NOMO-1 treated with dmso at 0.1 percent for 144 hours (cell line): ENCODE data around the gene RUNX1.
A peak's percentile ranks its signal among the peaks of the same experiment; 100 is the strongest.

Source experiments
- DNase-seq: peaks from one replicate; lab custom pipeline; 2025; ENCODE audit not compliant: unreplicated experiment; lab: John Stamatoyannopoulos, UW

Gene RUNX1

GRCh38 chr21:34885626-34886239 lies 163.4 kb downstream of the RUNX1 start:
- no peak for DNase-seq

GRCh38 chr21:34885125-34885524 lies 164.0 kb downstream of the RUNX1 start:
- no peak for DNase-seq

- DNase-seq, result no peak
Measured at GRCh38 chr21:34884346-34884929, 164.7 kb downstream of the RUNX1 start.

GRCh38 chr21:34883491-34884271 lies 165.4 kb downstream of the RUNX1 start:
- DNase-seq, result no peak

- DNase-seq, result peak; percentile 67
Measured at GRCh38 chr21:34882719-34883131, 166.4 kb downstream of the RUNX1 start.

- DNase-seq, result no peak
Measured at GRCh38 chr21:34881839-34882371, 167.2 kb downstream of the RUNX1 start.

GRCh38 chr21:34881421-34881820 lies 167.7 kb downstream of the RUNX1 start:
- DNase-seq, result no peak

- no peak for DNase-seq
Measured at GRCh38 chr21:34880401-34880800, 168.7 kb downstream of the RUNX1 start.

- no peak for DNase-seq
Measured at GRCh38 chr21:34878940-34879339, 170.2 kb downstream of the RUNX1 start.

GRCh38 chr21:34878501-34878900 lies 170.6 kb downstream of the RUNX1 start:
- no peak for DNase-seq

- no peak for DNase-seq
Measured at GRCh38 chr21:34877485-34878128, 171.5 kb downstream of the RUNX1 start.

- DNase-seq, result no peak
Measured at GRCh38 chr21:34875830-34876229, 173.3 kb downstream of the RUNX1 start.

- DNase-seq, result no peak
Measured at GRCh38 chr21:34874684-34875513, 174.2 kb downstream of the RUNX1 start.

- DNase-seq, result no peak
Measured at GRCh38 chr21:34871026-34871908, 177.8 kb downstream of the RUNX1 start.

- DNase-seq, result no peak
Measured at GRCh38 chr21:34870246-34870645, 178.9 kb downstream of the RUNX1 start.

GRCh38 chr21:34869545-34869944 lies 179.6 kb downstream of the RUNX1 start:
- no peak for DNase-seq

GRCh38 chr21:34867785-34868184 lies 181.3 kb downstream of the RUNX1 start:
- no peak for DNase-seq

- peak; percentile 94 for DNase-seq
Measured at GRCh38 chr21:34865400-34866241, 183.5 kb downstream of the RUNX1 start.
